GF-D8 (cell line): Measurements from ENCODE around the gene MILR1.
"Not testable (repeated sequence)": the region's sequence is repeated elsewhere in the genome, so short reads cannot be mapped to it uniquely, and the experiment has no call there.

Source experiments
- DNase-seq: peaks from one replicate; lab custom pipeline; 2025; lab: John Stamatoyannopoulos, UW

MILR1 gene

GRCh38 chr17:64471440-64471839, 22.5 kb downstream of the MILR1 start:
- DNase-seq = no peak

- no peak for DNase-seq
Observed at GRCh38 chr17:64472564-64472963, 23.6 kb downstream of the MILR1 start.

GRCh38 chr17:64477849-64478248, 28.9 kb downstream of the MILR1 start:
- DNase-seq = no peak

GRCh38 chr17:64480951-64481350, 32.0 kb downstream of the MILR1 start:
- no peak for DNase-seq

GRCh38 chr17:64484380-64484779, 35.5 kb downstream of the MILR1 start:
- DNase-seq = no peak

- no peak for DNase-seq
Observed at GRCh38 chr17:64488301-64488700, 39.4 kb downstream of the MILR1 start.

- no peak for DNase-seq
Observed at GRCh38 chr17:64491034-64491860, 42.3 kb downstream of the MILR1 start.

GRCh38 chr17:64491994-64492393, 43.1 kb downstream of the MILR1 start:
- DNase-seq = no peak

- DNase-seq = no peak
Observed at GRCh38 chr17:64492481-64493109, 43.7 kb downstream of the MILR1 start.

GRCh38 chr17:64494121-64494520, 45.2 kb downstream of the MILR1 start:
- DNase-seq = no peak

- DNase-seq = not testable (repeated sequence)
Observed at GRCh38 chr17:64495300-64495699, 46.4 kb downstream of the MILR1 start.

GRCh38 chr17:64496348-64496785, 47.5 kb downstream of the MILR1 start:
- DNase-seq = no peak

GRCh38 chr17:64496786-64497564, 48.1 kb downstream of the MILR1 start, which contains the start of gene POLG2:
Gene POLG2 (minus strand): TSS chr17:64497054. CDS start chr17:64496968, 86 bp downstream.
- DNase-seq = peak; percentile 85

- no peak for DNase-seq
Observed at GRCh38 chr17:64497565-64498035, 48.7 kb downstream of the MILR1 start.

GRCh38 chr17:64498308-64499203, 49.6 kb downstream of the MILR1 start:
- no peak for DNase-seq

GRCh38 chr17:64499805-64500486, 51.0 kb downstream of the MILR1 start:
- no peak for DNase-seq

- DNase-seq = no peak
Observed at GRCh38 chr17:64500487-64500859, 51.6 kb downstream of the MILR1 start.

GRCh38 chr17:64500862-64501765, 52.2 kb downstream of the MILR1 start:
- DNase-seq = no peak

GRCh38 chr17:64502021-64502420, 53.1 kb downstream of the MILR1 start:
- DNase-seq = no peak

GRCh38 chr17:64502809-64503208, 53.9 kb downstream of the MILR1 start:
- DNase-seq = no peak
